Measurements from ENCODE around the gene PSME3. TPM values are rescaled to one million over a fixed set of nuclear protein-coding genes. Genes with fewer than 3 reads are reported as not detected.

The PSME3 gene
- 10 to 100 TPM; 68.2 to 80.6 TPM for total RNA-seq
- long read RNA-seq, donor 1, transcript PSME3-210 (11 exons, 998 nt), result major isoform, 10 of 17 reads
- long read RNA-seq, donor 1, partial matches to known transcripts, result 0 of 17 reads
- long read RNA-seq, donor 1, other reads (novel, unspliced or antisense), result 7 of 17 reads
- long read RNA-seq, donor 2, transcript PSME3-210 (11 exons, 998 nt), result major isoform, 50 of 68 reads
- long read RNA-seq, donor 2, partial matches to known transcripts, result 2 of 68 reads
- long read RNA-seq, donor 2, other reads (novel, unspliced or antisense), result 16 of 68 reads

- peak; percentile 98 for DNase-seq (ENCODE audit: low spot score)
- intact Hi-C loops (cut with DNase I), result no loop called here
These were observed at the start of gene PSME3 for GRCh38 chr17:42832934-42833766. Gene PSME3 (plus strand): TSS chr17:42833397. CDS start chr17:42833632, 235 bp downstream.

- no peak for DNase-seq (ENCODE audit: low spot score)
- intact Hi-C loops (cut with DNase I), result no loop called here
These were observed 49.4 kb upstream of the PSME3 start for GRCh38 chr17:42783791-42784138.

GRCh38 chr17:42784409-42784808, 48.8 kb upstream of the PSME3 start:
- intact Hi-C loops (cut with DNase I), result no loop called here
- no peak for DNase-seq (ENCODE audit: low spot score)

GRCh38 chr17:42784811-42785592, 48.2 kb upstream of the PSME3 start:
- no peak for DNase-seq (ENCODE audit: low spot score)
- intact Hi-C loops (cut with DNase I), result no loop called here

- intact Hi-C loops (cut with DNase I), result no loop called here
- no peak for DNase-seq (ENCODE audit: low spot score)
These were observed 45.9 kb upstream of the PSME3 start for GRCh38 chr17:42787266-42787665.

GRCh38 chr17:42791948-42792347, 41.2 kb upstream of the PSME3 start:
- intact Hi-C loops (cut with DNase I), result no loop called here
- no peak for DNase-seq (ENCODE audit: low spot score)

GRCh38 chr17:42792545-42792944, 40.7 kb upstream of the PSME3 start:
- intact Hi-C loops (cut with DNase I), result no loop called here
- DNase-seq (ENCODE audit: low spot score), result no peak

GRCh38 chr17:42795061-42795460, 38.1 kb upstream of the PSME3 start:
- no peak for DNase-seq (ENCODE audit: low spot score)
- intact Hi-C loops (cut with DNase I), result no loop called here

- intact Hi-C loops (cut with DNase I), result no loop called here
- no peak for DNase-seq (ENCODE audit: low spot score)
These were observed 37.7 kb upstream of the PSME3 start for GRCh38 chr17:42795465-42795864.

GRCh38 chr17:42796066-42796758, 37.0 kb upstream of the PSME3 start:
- intact Hi-C loops (cut with DNase I), result no loop called here
- no peak for DNase-seq (ENCODE audit: low spot score)

GRCh38 chr17:42797067-42798007, 35.9 kb upstream of the PSME3 start:
- no peak for DNase-seq (ENCODE audit: low spot score)
- intact Hi-C loops (cut with DNase I), result no loop called here

GRCh38 chr17:42798011-42798382, 35.2 kb upstream of the PSME3 start:
- intact Hi-C loops (cut with DNase I), result no loop called here
- no peak for DNase-seq (ENCODE audit: low spot score)

GRCh38 chr17:42798383-42799380, 34.5 kb upstream of the PSME3 start, which contains the start of the genes CNTD1 and COA3:
Gene CNTD1 (plus strand): TSS chr17:42798861. CDS start chr17:42799068, 207 bp downstream.
Gene COA3 (minus strand): TSS chr17:42798704. CDS start chr17:42798681, 23 bp downstream.
- intact Hi-C loops (cut with DNase I), result no loop called here

GRCh38 chr17:42803074-42803883, 29.9 kb upstream of the PSME3 start:
- DNase-seq (ENCODE audit: low spot score), result no peak
- intact Hi-C loops (cut with DNase I), result no loop called here

More at GRCh38 chr17:42798383-42799380, 34.5 kb upstream of the PSME3 start, which contains the start of the genes CNTD1 and COA3:
- peak; percentile 96 for DNase-seq (ENCODE audit: low spot score)

- intact Hi-C loops (cut with DNase I), result no loop called here
- DNase-seq (ENCODE audit: low spot score), result no peak
These were observed 28.3 kb upstream of the PSME3 start for GRCh38 chr17:42804918-42805367.

GRCh38 chr17:42806249-42806648, 26.9 kb upstream of the PSME3 start:
- intact Hi-C loops (cut with DNase I), result no loop called here
- DNase-seq (ENCODE audit: low spot score), result no peak

Data from posterior vena cava (tissue), 2 donors.